WTC11 (cell line): ENCODE measurements around the gene ROBO4.

Experiments
- FOXP1 ChIP-seq: sonication (generic); formaldehyde crosslinking; IDR thresholded peaks from 2 replicates; pipeline ENCODE4 v1.8.0; 2022; ENCODE audit warnings: missing genetic modification reagents, mild to moderate bottlenecking, moderate library complexity, borderline replicate concordance
- NR1H2 ChIP-seq: sonication (generic); formaldehyde crosslinking; IDR thresholded peaks from 2 replicates; pipeline ENCODE4 v1.9.0; 2021; ENCODE audit warnings: mild to moderate bottlenecking, moderate library complexity, missing genetic modification reagents
- TCF7 ChIP-seq: sonication (generic); formaldehyde crosslinking; IDR thresholded peaks from 2 replicates; pipeline ENCODE4 v1.8.0; 2022; ENCODE audit warnings: mild to moderate bottlenecking, low read depth, missing genetic modification reagents, moderate library complexity
- ZNF121 ChIP-seq: sonication (generic); formaldehyde crosslinking; IDR thresholded peaks from 2 replicates; pipeline ENCODE4 v1.8.0; 2023; ENCODE audit warnings: missing genetic modification reagents
- ZNF138 ChIP-seq: sonication (generic); formaldehyde crosslinking; conservative IDR thresholded peaks from 2 replicates; pipeline ENCODE4 v1.8.1; 2022; ENCODE audit warnings: mild to moderate bottlenecking, moderate library complexity, missing genetic modification reagents
- TF ChIP-seq, protein P1 (sequence below): fragments of 200-600 bp; IDR thresholded peaks from 2 replicates; pipeline ENCODE4 v1.8.0; 2022; ENCODE audit warnings: antibody characterized with exemption
- TF ChIP-seq, protein P2 (sequence below): sonication (generic); formaldehyde crosslinking; IDR thresholded peaks from 2 replicates; pipeline ENCODE4 v1.8.0; 2022; ENCODE audit warnings: mild to moderate bottlenecking, missing genetic modification reagents

DNA sequence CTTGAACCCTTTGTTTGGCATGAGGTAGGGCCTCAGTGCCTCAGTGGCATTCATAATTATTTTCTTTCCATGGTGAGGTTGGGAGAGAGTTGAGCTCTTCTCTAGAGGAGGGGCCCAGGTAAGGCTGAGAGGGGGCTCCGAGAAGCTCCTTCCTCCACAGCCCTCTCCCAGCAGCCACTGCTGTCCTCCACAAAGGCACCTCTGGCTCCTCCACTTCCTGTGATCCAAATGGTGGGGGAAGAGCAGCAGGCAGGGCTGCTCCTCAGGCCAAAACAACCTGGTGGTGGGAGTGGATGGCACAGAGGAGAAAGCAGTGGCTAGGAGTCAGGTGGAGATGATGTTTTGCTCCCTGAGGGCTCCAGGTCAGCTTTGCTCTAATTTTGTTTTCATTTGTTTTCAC is 13.3 kb downstream of the ROBO4 start:
- TF ChIP-seq, protein P1, sequence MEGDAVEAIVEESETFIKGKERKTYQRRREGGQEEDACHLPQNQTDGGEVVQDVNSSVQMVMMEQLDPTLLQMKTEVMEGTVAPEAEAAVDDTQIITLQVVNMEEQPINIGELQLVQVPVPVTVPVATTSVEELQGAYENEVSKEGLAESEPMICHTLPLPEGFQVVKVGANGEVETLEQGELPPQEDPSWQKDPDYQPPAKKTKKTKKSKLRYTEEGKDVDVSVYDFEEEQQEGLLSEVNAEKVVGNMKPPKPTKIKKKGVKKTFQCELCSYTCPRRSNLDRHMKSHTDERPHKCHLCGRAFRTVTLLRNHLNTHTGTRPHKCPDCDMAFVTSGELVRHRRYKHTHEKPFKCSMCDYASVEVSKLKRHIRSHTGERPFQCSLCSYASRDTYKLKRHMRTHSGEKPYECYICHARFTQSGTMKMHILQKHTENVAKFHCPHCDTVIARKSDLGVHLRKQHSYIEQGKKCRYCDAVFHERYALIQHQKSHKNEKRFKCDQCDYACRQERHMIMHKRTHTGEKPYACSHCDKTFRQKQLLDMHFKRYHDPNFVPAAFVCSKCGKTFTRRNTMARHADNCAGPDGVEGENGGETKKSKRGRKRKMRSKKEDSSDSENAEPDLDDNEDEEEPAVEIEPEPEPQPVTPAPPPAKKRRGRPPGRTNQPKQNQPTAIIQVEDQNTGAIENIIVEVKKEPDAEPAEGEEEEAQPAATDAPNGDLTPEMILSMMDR, result no peak
- TF ChIP-seq ZNF138 (CRISPR knock-in tag) (no peak), FOXP1 (CRISPR knock-in tag) (no peak), TCF7 (CRISPR knock-in tag) (no peak), NR1H2 (no peak), ZNF121 (CRISPR knock-in tag) (no peak)
- TF ChIP-seq, protein P2, sequence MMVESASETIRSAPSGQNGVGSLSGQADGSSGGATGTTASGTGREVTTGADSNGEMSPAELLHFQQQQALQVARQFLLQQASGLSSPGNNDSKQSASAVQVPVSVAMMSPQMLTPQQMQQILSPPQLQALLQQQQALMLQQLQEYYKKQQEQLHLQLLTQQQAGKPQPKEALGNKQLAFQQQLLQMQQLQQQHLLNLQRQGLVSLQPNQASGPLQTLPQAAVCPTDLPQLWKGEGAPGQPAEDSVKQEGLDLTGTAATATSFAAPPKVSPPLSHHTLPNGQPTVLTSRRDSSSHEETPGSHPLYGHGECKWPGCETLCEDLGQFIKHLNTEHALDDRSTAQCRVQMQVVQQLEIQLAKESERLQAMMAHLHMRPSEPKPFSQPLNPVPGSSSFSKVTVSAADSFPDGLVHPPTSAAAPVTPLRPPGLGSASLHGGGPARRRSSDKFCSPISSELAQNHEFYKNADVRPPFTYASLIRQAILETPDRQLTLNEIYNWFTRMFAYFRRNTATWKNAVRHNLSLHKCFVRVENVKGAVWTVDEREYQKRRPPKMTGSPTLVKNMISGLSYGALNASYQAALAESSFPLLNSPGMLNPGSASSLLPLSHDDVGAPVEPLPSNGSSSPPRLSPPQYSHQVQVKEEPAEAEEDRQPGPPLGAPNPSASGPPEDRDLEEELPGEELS (CRISPR knock-in tag), result no peak
